DOHH2 (cell line): Measurements from ENCODE around the gene TARS2.

Source experiments
- H3F3A ChIP-seq: fragments of 200-600 bp; sonication (generic), shearing (Covaris generic); 2 replicates; pipeline ENCODE4 v1.6.0; 2016; ENCODE audit warnings: antibody characterized with exemption, mild to moderate bottlenecking; ENCODE audit not compliant: control insufficient read depth, insufficient read depth
- H3K27ac ChIP-seq: fragments of 200-600 bp; sonication (generic); 2 replicates; pipeline ENCODE4 v1.5.1; 2014; ENCODE audit warnings: low read depth, mild to moderate bottlenecking, low read length, moderate library complexity
- H3K27me3 ChIP-seq: fragments of 200-600 bp; sonication (generic); 2 replicates; pipeline ENCODE4 v1.6.1; 2014; ENCODE audit warnings: mild to moderate bottlenecking, low read length, mixed read lengths; ENCODE audit not compliant: control insufficient read depth
- H3K36me3 ChIP-seq: fragments of 200-600 bp; sonication (generic); 2 replicates; pipeline ENCODE4 v1.6.1; 2014; ENCODE audit warnings: mild to moderate bottlenecking, low read length, moderate library complexity, mixed read lengths; ENCODE audit not compliant: control insufficient read depth
- H3K4me1 ChIP-seq: fragments of 200-600 bp; sonication (generic); 2 replicates; pipeline ENCODE4 v1.6.1; 2014; ENCODE audit warnings: mild to moderate bottlenecking, low read length, mixed read lengths; ENCODE audit not compliant: control insufficient read depth
- H3K4me2 ChIP-seq: fragments of 200-600 bp; sonication (generic); 2 replicates; pipeline ENCODE4 v1.6.0; 2014; ENCODE audit warnings: mild to moderate bottlenecking, low read length, moderate library complexity
- H3K4me3 ChIP-seq: fragments of 200-600 bp; sonication (generic); 2 replicates; pipeline ENCODE4 v1.5.1; 2014; ENCODE audit warnings: mild to moderate bottlenecking, low read length, mixed read lengths
- H3K79me2 ChIP-seq: fragments of 200-600 bp; sonication (generic); 2 replicates; pipeline ENCODE4 v1.6.1; 2014; ENCODE audit warnings: mild to moderate bottlenecking, low read length, mixed read lengths; ENCODE audit not compliant: control insufficient read depth
- H3K9me2 ChIP-seq: fragments of 200-600 bp; sonication (generic); replicated peaks from 2 replicates; pipeline ENCODE4 v1.6.1; 2014; ENCODE audit warnings: mild to moderate bottlenecking, low read length, mixed read lengths; ENCODE audit not compliant: control insufficient read depth
- H3K9me3 ChIP-seq: fragments of 200-600 bp; sonication (generic); 2 replicates; pipeline ENCODE4 v1.6.1; 2014; ENCODE audit warnings: antibody characterized with exemption, low read length, mixed read lengths; ENCODE audit not compliant: control insufficient read depth, insufficient read depth
- H4K20me1 ChIP-seq: fragments of 200-600 bp; sonication (generic); 2 replicates; pipeline ENCODE4 v1.6.0; 2014; ENCODE audit warnings: low read depth, mild to moderate bottlenecking, antibody characterized with exemption, low read length, moderate library complexity; ENCODE audit not compliant: control insufficient read depth, insufficient read depth
- EZH2phosphoT487 ChIP-seq: fragments of 200-600 bp; sonication (generic); IDR thresholded peaks from 2 replicates; pipeline ENCODE4 v1.6.1; 2017; ENCODE audit warnings: borderline replicate concordance, mild to moderate bottlenecking, antibody characterized with exemption, low read length, moderate library complexity, mixed read lengths
- TF ChIP-seq, protein P1 (sequence below): fragments of 200-600 bp; sonication (generic); IDR thresholded peaks from one replicate; pipeline ENCODE4 v1.5.1; 2014; ENCODE audit warnings: antibody characterized with exemption, mild to moderate bottlenecking, low read depth, low read length; ENCODE audit not compliant: poor library complexity, severe bottlenecking

TARS2 gene

DNA sequence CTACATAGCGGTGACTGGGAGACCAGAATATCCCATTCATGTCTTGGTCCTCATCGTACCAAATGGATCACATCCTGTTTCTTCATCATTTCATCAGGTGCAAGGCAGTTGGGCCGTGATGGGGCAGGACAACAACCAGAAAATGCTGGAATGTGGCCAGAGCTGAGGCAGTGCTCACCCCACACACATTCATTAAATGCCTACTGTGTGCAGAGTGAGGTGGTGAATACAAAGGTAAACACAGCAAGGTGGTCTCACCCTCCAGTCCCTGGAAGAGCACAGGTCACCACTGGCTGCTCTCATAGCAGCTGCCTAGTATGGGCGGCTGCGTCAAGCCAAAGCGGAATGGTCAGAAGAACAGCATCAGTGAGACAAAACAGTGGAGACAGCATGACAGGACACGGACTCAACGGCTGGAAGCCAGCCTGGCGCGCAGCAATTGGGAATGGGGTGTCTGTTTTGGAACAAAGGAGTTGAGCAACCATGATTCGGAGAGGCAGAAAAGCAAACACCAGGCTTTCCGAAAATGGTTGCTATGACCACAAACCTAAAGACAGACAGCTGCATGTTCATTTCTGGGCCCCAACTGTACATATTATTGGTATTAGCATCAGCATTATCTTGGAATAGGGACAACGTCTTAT lies 56.4 kb downstream of the TARS2 start:
- Histone ChIP-seq H3K9me2 (no peaks in the 10 kb centered on the region), H3F3A (0 out of 2 replicates have a peak, but pooled peaks cover 2% of the 10 kb centered on the region), H3K4me2 (no peak overlapping the region), H3K79me2 (no peaks in the 10 kb centered on the region), H3K4me3 (no peak overlapping the region), H3K4me1 (peaks cover 3% of the 10 kb centered on the region), H3K27me3 (peaks cover 16% of the 10 kb centered on the region), H3K36me3 (no peaks in the 10 kb centered on the region), H3K9me3 (no peaks in the 10 kb centered on the region), H3K27ac (no peak overlapping the region), H4K20me1 (no peaks in the 10 kb centered on the region)
- no peak for TF ChIP-seq EZH2phosphoT487
- TF ChIP-seq, protein P1, sequence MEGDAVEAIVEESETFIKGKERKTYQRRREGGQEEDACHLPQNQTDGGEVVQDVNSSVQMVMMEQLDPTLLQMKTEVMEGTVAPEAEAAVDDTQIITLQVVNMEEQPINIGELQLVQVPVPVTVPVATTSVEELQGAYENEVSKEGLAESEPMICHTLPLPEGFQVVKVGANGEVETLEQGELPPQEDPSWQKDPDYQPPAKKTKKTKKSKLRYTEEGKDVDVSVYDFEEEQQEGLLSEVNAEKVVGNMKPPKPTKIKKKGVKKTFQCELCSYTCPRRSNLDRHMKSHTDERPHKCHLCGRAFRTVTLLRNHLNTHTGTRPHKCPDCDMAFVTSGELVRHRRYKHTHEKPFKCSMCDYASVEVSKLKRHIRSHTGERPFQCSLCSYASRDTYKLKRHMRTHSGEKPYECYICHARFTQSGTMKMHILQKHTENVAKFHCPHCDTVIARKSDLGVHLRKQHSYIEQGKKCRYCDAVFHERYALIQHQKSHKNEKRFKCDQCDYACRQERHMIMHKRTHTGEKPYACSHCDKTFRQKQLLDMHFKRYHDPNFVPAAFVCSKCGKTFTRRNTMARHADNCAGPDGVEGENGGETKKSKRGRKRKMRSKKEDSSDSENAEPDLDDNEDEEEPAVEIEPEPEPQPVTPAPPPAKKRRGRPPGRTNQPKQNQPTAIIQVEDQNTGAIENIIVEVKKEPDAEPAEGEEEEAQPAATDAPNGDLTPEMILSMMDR, result no peak

DNA sequence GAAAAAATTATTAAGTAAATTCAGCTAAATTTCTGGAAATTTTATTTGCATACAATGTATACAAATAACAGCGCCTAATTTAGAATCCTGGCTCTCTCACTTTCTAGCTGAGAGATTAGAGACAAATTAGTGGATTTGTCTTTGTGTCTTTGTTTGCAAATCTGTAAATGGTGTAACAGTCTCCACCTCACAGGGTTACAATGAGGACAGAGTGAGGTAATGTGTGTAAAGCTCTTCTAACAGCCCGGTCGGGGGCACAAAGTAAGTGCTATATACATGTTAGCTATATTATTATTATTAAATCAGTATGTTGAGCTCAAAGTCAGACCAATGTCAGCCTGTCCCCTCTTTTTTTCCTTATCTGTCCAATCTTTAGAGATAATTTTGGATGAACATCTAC lies 57.0 kb downstream of the TARS2 start:
- no peak overlapping the region for H3K27ac ChIP-seq
- H3K9me3 ChIP-seq, result no peaks in the 10 kb centered on the region
- no peaks in the 10 kb centered on the region for H3K79me2 ChIP-seq
- peaks cover 20% of the 10 kb centered on the region for H3K27me3 ChIP-seq
- no peaks in the 10 kb centered on the region for H3K36me3 ChIP-seq
- H3F3A ChIP-seq, result 0 out of 2 replicates have a peak, but pooled peaks cover 2% of the 10 kb centered on the region
- no peaks in the 10 kb centered on the region for H4K20me1 ChIP-seq
- H3K9me2 ChIP-seq, result no peaks in the 10 kb centered on the region
- no peak overlapping the region for H3K4me3 ChIP-seq
- H3K4me1 ChIP-seq, result peaks cover 5% of the 10 kb centered on the region
- no peak overlapping the region for H3K4me2 ChIP-seq
- TF ChIP-seq, protein P1, result no peak
- TF ChIP-seq EZH2phosphoT487, result no peak

DNA sequence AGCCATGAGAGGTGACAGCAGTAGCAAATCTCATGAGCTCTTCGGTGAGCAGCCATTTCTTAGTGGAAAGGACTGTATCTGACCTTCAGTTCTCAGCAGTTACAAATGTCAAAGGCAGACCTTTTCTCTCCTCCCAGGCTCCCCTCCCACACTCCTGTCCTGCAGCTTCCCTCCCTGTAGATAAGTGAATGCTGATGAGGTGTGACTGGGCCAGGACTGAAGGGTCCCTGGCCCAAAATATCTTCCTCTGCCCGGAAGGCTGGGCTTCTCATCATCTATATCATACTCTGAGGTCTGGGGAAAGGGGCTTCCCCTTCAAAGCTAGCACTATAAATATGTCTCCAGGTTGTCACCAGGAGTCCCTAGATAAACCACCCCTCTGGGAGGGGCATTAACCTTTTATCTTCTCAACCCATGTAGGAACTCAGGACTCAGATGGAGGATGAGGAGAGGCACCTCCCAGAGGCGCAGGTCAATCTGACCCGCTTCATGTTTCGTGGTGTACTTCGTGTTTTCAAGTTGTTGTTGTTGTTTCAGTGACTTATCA lies 58.3 kb downstream of the TARS2 start:
- H3K9me3 ChIP-seq, result no peaks in the 10 kb centered on the region
- no peaks in the 10 kb centered on the region for H3K9me2 ChIP-seq
- peaks cover 5% of the 10 kb centered on the region for H3K4me1 ChIP-seq
- H3K79me2 ChIP-seq, result no peaks in the 10 kb centered on the region
- H3K4me3 ChIP-seq, result no peak overlapping the region
- H3K36me3 ChIP-seq, result no peaks in the 10 kb centered on the region
- H3K4me2 ChIP-seq, result no peak overlapping the region
- 0 out of 2 replicates have a peak, but pooled peaks cover 2% of the 10 kb centered on the region for H3F3A ChIP-seq
- H4K20me1 ChIP-seq, result no peaks in the 10 kb centered on the region
- TF ChIP-seq EZH2phosphoT487, result no peak
- TF ChIP-seq, protein P1, result no peak
- H3K27me3 ChIP-seq, result peaks cover 30% of the 10 kb centered on the region
- no peak overlapping the region for H3K27ac ChIP-seq
